Colonic mucosa (tissue), 4 donors: ENCODE data around the gene FAM117A. TPM values are rescaled to one million over a fixed set of nuclear protein-coding genes. Genes with fewer than 3 reads are reported as not detected.
"Not testable (repeated sequence)": the region's sequence is repeated elsewhere in the genome, so short reads cannot be mapped to it uniquely, and the experiment has no call there.

ENCODE experiments used
- DNase-seq: peaks from one replicate; pipeline ENCODE4 v3.0.0-alpha.2; 2020
- H3K27ac ChIP-seq: fragments of 200-600 bp; one replicate; pipeline ENCODE4 v1.8.0; 2021
- H3K27me3 ChIP-seq: fragments of 200-600 bp; one replicate; pipeline ENCODE4 v1.8.0; 2021
- H3K36me3 ChIP-seq: fragments of 200-600 bp; one replicate; pipeline ENCODE4 v1.8.0; 2021
- H3K4me1 ChIP-seq: fragments of 200-600 bp; one replicate; pipeline ENCODE4 v1.8.0; 2021; ENCODE audit warnings: mild to moderate bottlenecking
- H3K4me3 ChIP-seq: fragments of 200-600 bp; one replicate; pipeline ENCODE4 v1.8.0; 2021
- H3K9ac ChIP-seq, 2 donors: one replicate each; pipeline ENCODE4 v1.7.0; 2013; ENCODE audit warnings: control low read depth in 2 of 2, low read depth in 2 of 2, low read length in 2 of 2
- H3K9me3 ChIP-seq: fragments of 200-600 bp; one replicate; pipeline ENCODE4 v1.8.0; 2021
- intact Hi-C: fragments of 100-400 bp; cut with DNase I; formaldehyde crosslinking; loops from one replicate; pipeline ENCODE4 v1.14.1; 2022
- total RNA-seq, 2 donors: library from RNA; stranded (reverse); fragmentation: NEBNext Ultra II Directional in 1 of 2; extraction: Animal tissue kit (Norgen Biotek cat#: 25700) in 1 of 2; gene quantifications; one replicate each; pipeline ENCODE4 v1.2.1, GENCODE V29; 2021
- TF ChIP-seq, protein P1 (sequence below): fragments of 200-600 bp; IDR thresholded peaks from one replicate; pipeline ENCODE4 v1.8.0; 2022; ENCODE audit warnings: antibody characterized with exemption, mild to moderate bottlenecking
- donor health status: healthy.
- donor health status: DM: no; HTN: no; CAD: no.
- donor health status: DM: no; HTN: no; CAD: no.

FAM117A gene
- total RNA-seq, 2 donors from 2014 or later = 6.3 to 7.9 TPM

DNA sequence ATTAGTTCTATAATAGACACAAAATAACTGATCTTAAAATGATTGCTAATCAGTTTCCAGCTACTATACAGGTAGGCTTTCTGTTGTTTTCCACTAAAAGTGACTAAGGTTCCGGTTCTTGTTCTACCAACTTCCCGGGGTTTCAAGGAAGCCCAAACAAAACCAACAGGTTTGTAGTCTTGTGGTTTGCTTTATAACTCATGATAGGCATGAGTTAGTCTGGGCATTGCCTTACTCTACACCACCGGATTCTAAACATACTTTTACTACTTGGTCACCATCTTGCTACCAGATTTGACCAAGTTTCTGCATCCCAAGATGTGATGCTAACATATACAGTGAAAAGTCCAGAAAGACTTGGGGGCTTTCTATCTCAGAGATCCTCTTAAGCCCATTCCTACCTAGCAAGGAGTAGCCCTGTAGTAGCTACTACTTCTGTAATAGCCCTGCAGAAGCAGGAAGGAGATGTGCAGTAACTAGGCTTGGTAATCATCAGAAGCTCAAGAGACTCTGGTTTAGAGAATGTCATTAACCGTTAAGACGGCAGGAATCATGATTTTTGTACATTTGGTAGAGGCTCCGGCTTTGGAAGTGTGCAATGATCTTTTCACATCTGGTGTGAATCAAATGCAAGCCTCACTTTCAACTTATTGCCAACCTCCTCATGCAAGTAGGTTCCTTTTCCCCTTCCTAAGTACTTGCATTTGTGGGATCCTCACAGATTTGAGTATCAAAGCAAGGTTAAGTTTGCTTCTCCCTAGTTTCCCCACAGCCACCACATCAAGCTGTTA lies 1.6 kb downstream of the FAM117A start:
- Histone ChIP-seq H3K27ac (no peak overlapping the region), H3K9me3 (no peaks in the 10 kb centered on the region), H3K9ac (peak overlapping the region in 1 of 2 donors; percentile 47)

DNA sequence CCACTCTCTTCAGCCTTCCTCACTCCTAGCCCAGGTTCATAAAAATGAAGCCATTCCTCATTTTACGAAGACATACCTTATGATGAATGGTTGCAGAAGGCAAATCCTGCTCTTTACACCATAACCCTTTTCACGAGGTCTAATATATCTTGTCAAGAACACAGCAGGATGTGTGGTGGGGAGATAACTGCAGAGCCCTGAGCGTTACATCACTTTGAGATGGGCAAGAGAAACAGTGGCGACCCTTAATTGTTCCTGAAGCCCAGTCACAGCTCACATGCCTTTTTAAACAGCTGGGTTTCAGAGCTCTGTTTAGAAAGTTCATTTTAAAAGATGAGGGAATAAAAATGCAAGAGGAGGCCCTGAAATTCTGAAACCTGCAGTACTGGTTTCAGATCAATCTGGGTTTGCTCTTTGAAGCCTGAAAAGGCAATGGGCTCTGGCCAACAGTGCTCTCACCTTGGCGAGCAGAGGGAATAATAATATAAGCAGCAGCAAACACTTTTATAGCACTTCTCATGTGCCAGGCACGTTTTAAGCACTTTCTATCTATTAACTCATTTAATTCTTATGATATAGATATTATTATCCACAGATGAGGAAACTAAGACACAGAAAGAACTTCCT lies 2.9 kb downstream of the FAM117A start:
- H3K27ac ChIP-seq = no peak overlapping the region
- no peaks in the 10 kb centered on the region for H3K36me3 ChIP-seq
- H3K9ac ChIP-seq = no peak overlapping the region
- H3K27me3 ChIP-seq = no peaks in the 10 kb centered on the region
- H3K4me3 ChIP-seq = no peak overlapping the region
- intact Hi-C loops = no loop called here
- peaks cover 4% of the 10 kb centered on the region for H3K4me1 ChIP-seq
- DNase-seq = no peak
- H3K9me3 ChIP-seq = no peaks in the 10 kb centered on the region
- TF ChIP-seq, protein P1, sequence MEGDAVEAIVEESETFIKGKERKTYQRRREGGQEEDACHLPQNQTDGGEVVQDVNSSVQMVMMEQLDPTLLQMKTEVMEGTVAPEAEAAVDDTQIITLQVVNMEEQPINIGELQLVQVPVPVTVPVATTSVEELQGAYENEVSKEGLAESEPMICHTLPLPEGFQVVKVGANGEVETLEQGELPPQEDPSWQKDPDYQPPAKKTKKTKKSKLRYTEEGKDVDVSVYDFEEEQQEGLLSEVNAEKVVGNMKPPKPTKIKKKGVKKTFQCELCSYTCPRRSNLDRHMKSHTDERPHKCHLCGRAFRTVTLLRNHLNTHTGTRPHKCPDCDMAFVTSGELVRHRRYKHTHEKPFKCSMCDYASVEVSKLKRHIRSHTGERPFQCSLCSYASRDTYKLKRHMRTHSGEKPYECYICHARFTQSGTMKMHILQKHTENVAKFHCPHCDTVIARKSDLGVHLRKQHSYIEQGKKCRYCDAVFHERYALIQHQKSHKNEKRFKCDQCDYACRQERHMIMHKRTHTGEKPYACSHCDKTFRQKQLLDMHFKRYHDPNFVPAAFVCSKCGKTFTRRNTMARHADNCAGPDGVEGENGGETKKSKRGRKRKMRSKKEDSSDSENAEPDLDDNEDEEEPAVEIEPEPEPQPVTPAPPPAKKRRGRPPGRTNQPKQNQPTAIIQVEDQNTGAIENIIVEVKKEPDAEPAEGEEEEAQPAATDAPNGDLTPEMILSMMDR = no peak

More for the DNA sequence above, 1.6 kb downstream of the FAM117A start:
- H3K27me3 ChIP-seq = no peaks in the 10 kb centered on the region
- TF ChIP-seq, protein P1 = no peak
- H3K4me3 ChIP-seq = no peak overlapping the region
- intact Hi-C loops = no loop called here
- no peaks in the 10 kb centered on the region for H3K36me3 ChIP-seq
- no peak for DNase-seq
- peaks cover 4% of the 10 kb centered on the region for H3K4me1 ChIP-seq

DNA sequence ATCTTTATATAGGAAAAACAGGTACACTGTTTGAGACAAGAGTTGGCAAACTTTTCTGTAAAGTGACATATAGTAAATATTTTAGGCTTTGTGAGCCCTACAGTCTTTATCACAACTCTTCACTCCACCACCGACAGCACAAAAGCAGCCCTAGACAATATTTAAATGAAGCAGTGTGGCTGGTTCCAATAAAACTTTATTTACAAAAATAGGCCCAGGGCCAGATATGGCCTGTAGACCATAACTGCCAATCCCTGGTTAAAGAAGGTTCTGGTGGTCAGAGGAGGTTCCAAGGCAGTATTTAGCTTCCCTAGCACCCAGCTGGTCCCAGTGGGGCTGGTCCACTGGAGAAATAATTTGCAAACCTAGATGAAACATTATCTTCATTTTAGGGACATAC lies 3.6 kb downstream of the FAM117A start:
- H3K27ac ChIP-seq = no peak overlapping the region
- H3K9me3 ChIP-seq = no peaks in the 10 kb centered on the region
- no peak overlapping the region for H3K4me3 ChIP-seq
- DNase-seq = no peak
- H3K9ac ChIP-seq = no peak overlapping the region
- H3K4me1 ChIP-seq = peaks cover 4% of the 10 kb centered on the region
- TF ChIP-seq, protein P1 = no peak
- H3K36me3 ChIP-seq = no peaks in the 10 kb centered on the region
- no peaks in the 10 kb centered on the region for H3K27me3 ChIP-seq
- intact Hi-C loops = no loop called here

DNA sequence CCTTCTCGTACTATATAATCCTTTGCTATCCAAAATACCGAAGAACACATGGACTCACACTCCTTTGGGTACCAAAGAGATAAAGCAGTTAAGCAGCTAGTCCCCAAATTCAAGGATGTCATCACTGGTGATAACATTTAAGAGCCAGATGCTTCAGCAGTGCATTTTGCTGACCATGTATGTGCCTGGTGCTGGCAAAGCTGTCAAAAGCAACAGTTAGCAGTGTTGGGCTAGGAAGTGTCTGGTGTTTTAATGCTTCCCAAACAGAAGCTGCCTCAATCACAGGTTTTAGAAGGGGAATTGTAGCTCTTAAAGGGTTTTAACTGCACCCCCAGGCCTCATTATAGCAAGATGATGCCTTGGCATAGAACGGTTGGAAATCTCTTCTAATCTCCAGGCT lies 4.7 kb downstream of the FAM117A start:
- DNase-seq = no peak
- Histone ChIP-seq H3K27ac (no peak overlapping the region), H3K36me3 (no peaks in the 10 kb centered on the region), H3K9ac (no peak overlapping the region), H3K27me3 (no peaks in the 10 kb centered on the region), H3K9me3 (no peaks in the 10 kb centered on the region), H3K4me3 (no peak overlapping the region), H3K4me1 (no peaks in the 10 kb centered on the region)
- intact Hi-C loops = no loop called here
- TF ChIP-seq, protein P1 = no peak

DNA sequence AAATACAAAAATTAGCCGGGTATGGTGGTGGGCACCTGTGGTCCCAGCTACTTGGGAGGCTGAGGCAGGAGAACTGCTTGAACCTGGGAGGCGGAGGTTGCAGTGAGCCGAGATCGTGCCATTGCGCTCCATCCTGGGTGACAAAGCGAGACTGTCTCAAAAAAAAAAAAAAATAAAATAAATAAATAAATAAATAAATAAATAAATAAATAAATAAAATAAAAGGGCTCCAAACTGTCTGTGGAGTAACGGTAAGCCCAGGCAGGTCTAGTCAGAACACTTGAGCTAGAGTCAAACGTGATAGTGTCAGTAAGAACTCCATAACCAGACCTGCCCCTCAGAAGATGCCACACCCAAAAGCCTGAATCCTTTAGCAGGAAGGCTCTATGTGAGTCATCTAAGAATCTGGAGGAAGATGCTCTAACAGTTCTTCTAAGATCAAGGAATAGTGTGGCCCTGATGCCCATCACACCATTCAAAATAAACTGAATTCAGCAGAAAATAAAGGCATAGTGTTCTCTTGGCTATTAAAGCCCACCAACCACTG lies 5.4 kb downstream of the FAM117A start:
- DNase-seq, H3K4me1 ChIP-seq, intact Hi-C loops, H3K36me3 ChIP-seq, H3K27me3 ChIP-seq, H3K27ac ChIP-seq, H3K9ac ChIP-seq, H3K4me3 ChIP-seq, H3K9me3 ChIP-seq: not testable (repeated sequence)
